Endothelial cell of umbilical vein (primary cell): ENCODE measurements around the gene ENTPD1. TPM values are rescaled to one million over a fixed set of nuclear protein-coding genes. Genes with fewer than 3 reads are reported as not detected.

Source experiments
- BruUV-seq: library from RNA; stranded (reverse); fragments of 400-500 nt; replicated peaks from 2 replicates; lab custom pipeline; 2021; lab: Mats Ljungman, UMichigan
- CTCF ChIA-PET: fragments of 300-600, 350-600 bp; sonication (Branson Sonifier 250); formaldehyde crosslinking; loops from one replicate; lab custom pipeline; 2021; ENCODE audit warnings: antibody characterized with exemption, inconsistent platforms; lab: Charles Lee
- POLR2A ChIA-PET: fragments of 300-600, 350-600 bp; sonication (Branson Sonifier 250); formaldehyde crosslinking; loops from one replicate; lab custom pipeline; 2021; ENCODE audit warnings: antibody characterized with exemption, inconsistent platforms; lab: Charles Lee
- DNase-seq: peaks from one replicate; pipeline ENCODE4 v3.0.0-alpha.2; 2011; ENCODE audit warnings: low read depth, low spot score
- FAIRE-seq: peaks from 2 replicates; lab custom pipeline; 2011; peaks lifted over from hg19 to GRCh38; lab: Jason Lieb, UNC
- H2AFZ ChIP-seq: 2 replicates; pipeline ENCODE4 v1.6.0; 2012; ENCODE audit warnings: low read depth, low read length, control low read depth, inconsistent platforms
- H3K27ac ChIP-seq: 2 replicates; pipeline ENCODE4 v1.5.1; 2011; ENCODE audit warnings: low read depth, mild to moderate bottlenecking, control low read depth, low read length, moderate library complexity; ENCODE audit not compliant: insufficient read depth
- H3K27me3 ChIP-seq, 2 experiments: 2 replicates each; pipeline versions ENCODE4 v1.6.0 to v1.6.1; 2011; ENCODE audit warnings: low read length in 2 of 2, mixed read lengths in 1 of 2; ENCODE audit not compliant: control insufficient read depth in 2 of 2, insufficient read depth in 2 of 2
- H3K36me3 ChIP-seq, 2 experiments: 2 replicates in 1 of 2; 3 replicates in 1 of 2; pipeline ENCODE4 v1.5.1; 2011; ENCODE audit warnings: low read length in 2 of 2, mild to moderate bottlenecking in 1 of 2, moderate library complexity in 1 of 2; ENCODE audit not compliant: control insufficient read depth in 2 of 2, insufficient read depth in 2 of 2; ENCODE audit errors: extremely low read depth in 1 of 2
- H3K4me1 ChIP-seq: 3 replicates; pipeline ENCODE4 v1.5.1; 2011; ENCODE audit warnings: mild to moderate bottlenecking, low read length; ENCODE audit not compliant: control insufficient read depth, insufficient read depth; ENCODE audit errors: extremely low read depth
- H3K4me2 ChIP-seq: 2 replicates; pipeline ENCODE4 v1.6.1; 2011; ENCODE audit warnings: low read length, control low read depth, mixed read lengths; ENCODE audit not compliant: insufficient read depth
- H3K4me3 ChIP-seq, 3 experiments: fragments of 200-600 bp in 1 of 3; sonication (generic), shearing (Covaris generic) in 1 of 3; replicated peaks in 1 of 3; 2 replicates each; pipeline ENCODE4 v1.5.1; 2011 to 2016; ENCODE audit warnings: control low read depth in 3 of 3, low read length in 3 of 3, mild to moderate bottlenecking in 2 of 3, inconsistent platforms in 1 of 3, low read depth in 1 of 3, moderate library complexity in 1 of 3; ENCODE audit not compliant: insufficient read depth in 1 of 3
- H3K79me2 ChIP-seq: 2 replicates; pipeline ENCODE4 v1.6.0; 2012; ENCODE audit warnings: low read length, inconsistent platforms; ENCODE audit not compliant: control insufficient read depth, insufficient read depth
- H3K9ac ChIP-seq: replicated peaks from 2 replicates; pipeline ENCODE3; 2011; ENCODE audit warnings: low read length, control low read depth; ENCODE audit not compliant: insufficient read depth; ENCODE audit errors: extremely low read depth
- H3K9me1 ChIP-seq: replicated peaks from 3 replicates; pipeline ENCODE4 v1.6.0; 2011; ENCODE audit warnings: mild to moderate bottlenecking, low read length; ENCODE audit not compliant: control insufficient read depth, insufficient read depth; ENCODE audit errors: extremely low read depth
- H3K9me3 ChIP-seq: replicated peaks from 2 replicates; pipeline ENCODE4 v1.5.1; 2012; ENCODE audit warnings: low read length, inconsistent platforms; ENCODE audit not compliant: control insufficient read depth, insufficient read depth
- H4K20me1 ChIP-seq: replicated peaks from 2 replicates; pipeline ENCODE3; 2011; ENCODE audit warnings: mild to moderate bottlenecking, low read length; ENCODE audit not compliant: control insufficient read depth, insufficient read depth; ENCODE audit errors: extremely low read depth
- CTCF ChIP-seq, 2 donors: IDR thresholded peaks; 1 replicate in 1 of 2; 2 replicates in 1 of 2; pipeline ENCODE4 v1.5.1; 2011; ENCODE audit warnings: low read length in 2 of 2, mild to moderate bottlenecking in 2 of 2, moderate library complexity in 2 of 2, control low read depth in 1 of 2, inconsistent platforms in 1 of 2, low read depth in 1 of 2; ENCODE audit not compliant: insufficient read depth in 1 of 2; ENCODE audit errors: extremely low read depth in 1 of 2
- EZH2 ChIP-seq: IDR thresholded peaks from 2 replicates; pipeline ENCODE4 v1.6.1; 2012; ENCODE audit warnings: borderline replicate concordance, low read depth, mild to moderate bottlenecking, moderate library complexity, low read length, inconsistent platforms; ENCODE audit not compliant: severe bottlenecking
- JUN ChIP-seq: IDR thresholded peaks from 2 replicates; pipeline ENCODE4 v1.6.1; 2011; ENCODE audit warnings: borderline replicate concordance, low read depth; ENCODE audit not compliant: insufficient read length, insufficient read depth
- MYC ChIP-seq: IDR thresholded peaks from one replicate; pipeline ENCODE4 v1.6.1; 2011; ENCODE audit warnings: mild to moderate bottlenecking, low read depth, low read length
- POLR2AphosphoS5 ChIP-seq: IDR thresholded peaks from 2 replicates; pipeline ENCODE4 v1.6.1; 2012; ENCODE audit warnings: low read depth, mild to moderate bottlenecking, control low read depth, low read length, moderate library complexity; ENCODE audit not compliant: insufficient read depth
- dilution Hi-C: fragments of 300-500 bp; cut with MboI; formaldehyde crosslinking; loops from one replicate; pipeline ENCODE4 v1.15.0; 2019; ENCODE audit warnings: low sequenced_read_pairs; ENCODE audit not compliant: extremely low pct_ligation_motif_present
- intact Hi-C: fragments of 100-400 bp; cut with micrococcal nuclease; formaldehyde crosslinking; loops from one replicate; pipeline ENCODE4 v1.10.0; 2022
- polyA plus RNA-seq, 4 experiments: library from polyadenylated mRNA; depleted of rRNA in 3 of 4; stranded (reverse) in 3 of 4; unstranded in 1 of 4; fragments of >200 nt; gene quantifications; 2 replicates each; pipeline versions ENCODE4 v1.2.1 to v1.2.3, GENCODE V29; 2011 to 2012; ENCODE audit warnings: missing spikeins in 1 of 4
- total RNA-seq: library from RNA; stranded (reverse); gene quantifications from 2 replicates; pipeline ENCODE4 v1.2.3, GENCODE V29; 2021

Gene ENTPD1
- total and polyA plus RNA-seq, 2 donors (not counting 3 experiments of a cell fraction or from before 2014, with no cell fraction given) = 10.2 to 23.0 TPM

- H3K9ac ChIP-seq = no peak overlapping the region
- H3K27ac ChIP-seq = peak overlapping the region; percentile 29
- H3K9me3 ChIP-seq = no peaks in the 10 kb centered on the region
- peak; percentile 89 for DNase-seq
- H3K9me1 ChIP-seq = no peaks in the 10 kb centered on the region
- TF ChIP-seq CTCF (IDR thresholded peaks at IDR 0.05; ENCODE audit: extremely low read depth in 1 of 2, insufficient read depth in 1 of 2, low read depth in 1 of 2, low read length in 2 of 2) (no peak), POLR2AphosphoS5 (no peak), JUN (peak; percentile 57), MYC (no peak), EZH2 (no peak)
- no peaks in the 10 kb centered on the region for H4K20me1 ChIP-seq
- H3K4me2 ChIP-seq = no peak overlapping the region
- no peaks in the 10 kb centered on the region for H3K36me3 ChIP-seq
- intact Hi-C loops = loop anchor here (1.0 to 2.0 kb wide), 4 partner anchors 21 to 50 kb away; no protein-coding TSS in a partner anchor
- H3K4me3 ChIP-seq = no peak overlapping the region
- peaks cover 40% of the 10 kb centered on the region for H3K4me1 ChIP-seq
- peak overlapping the region; percentile 53 for H2AFZ ChIP-seq
- H3K79me2 ChIP-seq = no peaks in the 10 kb centered on the region
- FAIRE-seq = peak; percentile 72
- CTCF ChIA-PET = interaction anchor here (1.0 kb wide), 3 partner anchors 49 to 99 kb away, joined by 3 to 15 read pairs (median 10); partner anchors contain the start of gene TCTN3
- dilution Hi-C loops = no loop called here
- BruUV-seq = no TSS peak
- no peaks in the 10 kb centered on the region for H3K27me3 ChIP-seq
- POLR2A ChIA-PET = no interaction called here
These were observed 36.9 kb downstream of the ENTPD1 start for GRCh38 chr10:95792874-95793285.
